Fibroblast of lung (primary cell): ENCODE measurements around the gene RAB8A.

ENCODE experiments used
- EZH2 ChIP-seq: IDR thresholded peaks from 2 replicates; pipeline ENCODE4 v1.5.1; 2012; ENCODE audit warnings: low read length, control low read depth, mild to moderate bottlenecking; ENCODE audit errors: missing control alignments
- TF ChIP-seq, protein P1 (sequence below), 2 donors: IDR thresholded peaks in 1 of 2; conservative IDR thresholded peaks in 1 of 2; 1 replicate in 1 of 2; 2 replicates in 1 of 2; pipeline ENCODE4 v1.5.1; 2011 to 2012; ENCODE audit warnings: low read length in 2 of 2, control low read depth in 1 of 2, inconsistent platforms in 1 of 2, low read depth in 1 of 2, mild to moderate bottlenecking in 1 of 2

DNA sequence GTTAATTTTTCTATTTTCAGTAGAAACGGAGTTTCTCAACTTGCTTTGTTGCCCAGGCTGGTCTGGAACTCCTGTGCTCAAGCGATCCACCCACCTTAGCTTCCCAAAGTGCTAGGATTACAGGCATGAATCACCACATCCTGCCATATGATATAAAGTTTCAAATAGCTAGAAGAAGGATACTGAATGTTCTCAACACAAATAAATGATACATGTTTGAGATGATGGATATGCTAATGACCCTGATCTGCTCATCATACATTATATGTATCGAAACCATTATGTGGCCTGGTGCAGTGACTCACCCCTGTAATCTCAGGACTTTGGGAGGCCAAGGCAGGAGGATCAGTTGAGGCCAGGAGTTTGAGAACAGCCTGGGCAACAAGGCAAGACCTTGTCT is 50.2 kb downstream of the RAB8A start:
- TF ChIP-seq, protein P1, sequence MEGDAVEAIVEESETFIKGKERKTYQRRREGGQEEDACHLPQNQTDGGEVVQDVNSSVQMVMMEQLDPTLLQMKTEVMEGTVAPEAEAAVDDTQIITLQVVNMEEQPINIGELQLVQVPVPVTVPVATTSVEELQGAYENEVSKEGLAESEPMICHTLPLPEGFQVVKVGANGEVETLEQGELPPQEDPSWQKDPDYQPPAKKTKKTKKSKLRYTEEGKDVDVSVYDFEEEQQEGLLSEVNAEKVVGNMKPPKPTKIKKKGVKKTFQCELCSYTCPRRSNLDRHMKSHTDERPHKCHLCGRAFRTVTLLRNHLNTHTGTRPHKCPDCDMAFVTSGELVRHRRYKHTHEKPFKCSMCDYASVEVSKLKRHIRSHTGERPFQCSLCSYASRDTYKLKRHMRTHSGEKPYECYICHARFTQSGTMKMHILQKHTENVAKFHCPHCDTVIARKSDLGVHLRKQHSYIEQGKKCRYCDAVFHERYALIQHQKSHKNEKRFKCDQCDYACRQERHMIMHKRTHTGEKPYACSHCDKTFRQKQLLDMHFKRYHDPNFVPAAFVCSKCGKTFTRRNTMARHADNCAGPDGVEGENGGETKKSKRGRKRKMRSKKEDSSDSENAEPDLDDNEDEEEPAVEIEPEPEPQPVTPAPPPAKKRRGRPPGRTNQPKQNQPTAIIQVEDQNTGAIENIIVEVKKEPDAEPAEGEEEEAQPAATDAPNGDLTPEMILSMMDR (conservative IDR thresholded peaks at IDR 0.05 in 1 of 2, IDR thresholded peaks at IDR 0.05 in 1 of 2; ENCODE audit: low read depth in 1 of 2, low read length in 2 of 2): no peak
- no peak for TF ChIP-seq EZH2
